Measurements from ENCODE around the gene TENT5C. TPM values are rescaled to one million over a fixed set of nuclear protein-coding genes. Genes with fewer than 3 reads are reported as not detected.

The TENT5C gene
- total and polyA plus RNA-seq, 9 of the 15 experiments (the other 6 are each of a cell fraction or from before 2014, with no cell fraction given): 1.8 to 7.7 (median 4.0) TPM

- TF ChIP-seq ZBTB9 (CRISPR knock-in tag; IDR thresholded peaks at IDR 0.05) (no peak), HDAC1 (IDR thresholded peaks at IDR 0.05) (peak in 1 of 2 experiments; percentile 11; a peak in 1 of 4 replicates), ZNF274 (IDR thresholded peaks at IDR 0.05; ENCODE audit: borderline replicate concordance, low read depth, low read length) (no peak), MLLT1 (IDR thresholded peaks at IDR 0.05) (0 out of 4 replicates have a peak, but pooled peaks of 1 of the 2 experiments have one; percentile 11), PHF21A (IDR thresholded peaks at IDR 0.05; ENCODE audit: borderline replicate concordance, low read depth) (0 out of 2 replicates have a peak, but pooled peaks have one; percentile 28), TCF7 (IDR thresholded peaks at IDR 0.05; ENCODE audit: borderline replicate concordance) (no peak), E2F8 (IDR thresholded peaks at IDR 0.05; ENCODE audit: low read depth, partially characterized antibody) (peak; percentile 20), PML (IDR thresholded peaks at IDR 0.05; ENCODE audit: low read length) (no peak), SRF (CRISPR knock-in tag; IDR thresholded peaks at IDR 0.05) (no peak), RBM25 (IDR thresholded peaks at IDR 0.05; ENCODE audit: low read depth, low read length, severe bottlenecking) (peak; percentile 70), RFX1 (IDR thresholded peaks at IDR 0.05) (no peak), ZNF449 (CRISPR knock-in tag; IDR thresholded peaks at IDR 0.05) (no peak), MLX (CRISPR knock-in tag; conservative IDR thresholded peaks at IDR 0.05) (no peak), ZBTB12 (CRISPR knock-in tag; IDR thresholded peaks at IDR 0.05) (no peak), XRCC4 (IDR thresholded peaks at IDR 0.05; ENCODE audit: extremely low read depth, insufficient read depth, insufficient read length) (no peak), HIVEP1 (CRISPR knock-in tag; IDR thresholded peaks at IDR 0.05) (no peak), MYC (IDR thresholded peaks at IDR 0.05; ENCODE audit: low read depth, low read length) (peak; percentile 48; the same call in 1 of the 2 replicates), MYC (CRISPR knock-in tag; IDR thresholded peaks at IDR 0.05; ENCODE audit: borderline replicate concordance, low read depth) (no peak)
These were observed 66.1 kb downstream of the TENT5C start (continued) for GRCh38 chr1:117671781-117672501.

All from K562 (cell line).